Measurements from ENCODE around the gene MYOF. TPM values are rescaled to one million over a fixed set of nuclear protein-coding genes. Genes with fewer than 3 reads are reported as not detected.

The MYOF gene
- total RNA-seq, 2 donors from 2014 or later = 21.1 to 25.7 TPM

DNA sequence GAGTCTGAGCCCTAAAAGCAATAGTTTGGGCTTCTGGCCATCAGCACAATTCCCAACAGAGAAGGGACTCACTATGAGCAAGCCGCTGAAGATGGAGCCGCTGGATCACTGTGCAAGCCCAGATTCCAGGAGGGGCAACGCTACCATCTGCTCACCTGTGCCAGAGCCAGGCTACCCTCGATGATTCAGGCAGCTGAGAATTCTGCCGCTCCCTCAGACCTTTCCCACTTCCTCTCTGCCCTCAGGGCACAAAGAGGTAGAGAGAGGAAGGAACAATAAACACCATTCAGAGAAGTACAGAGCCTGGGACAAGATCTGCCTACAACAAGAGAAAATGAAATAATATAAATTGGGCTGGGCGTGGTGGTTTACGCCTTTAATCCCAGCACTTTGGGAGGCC lies 98.1 kb downstream of the MYOF start:
- no peaks in the 10 kb centered on the region for H3K9me3 ChIP-seq
- no peaks in the 10 kb centered on the region for H3K4me1 ChIP-seq
- 83 to 87% methylated on average over 7 of the region's 7 CpGs for WGBS, 2 donors
- H3K27me3 ChIP-seq = no peaks in the 10 kb centered on the region
- ATAC-seq = no peak
- H3K36me3 ChIP-seq (replicated peaks in 1 of 2; ENCODE audit: insufficient read depth in 1 of 2, low read depth in 2 of 2) = no peaks in the 10 kb centered on the region
- TF ChIP-seq POLR2A (IDR thresholded peaks at IDR 0.05) = no peak
- TF ChIP-seq, protein P1, sequence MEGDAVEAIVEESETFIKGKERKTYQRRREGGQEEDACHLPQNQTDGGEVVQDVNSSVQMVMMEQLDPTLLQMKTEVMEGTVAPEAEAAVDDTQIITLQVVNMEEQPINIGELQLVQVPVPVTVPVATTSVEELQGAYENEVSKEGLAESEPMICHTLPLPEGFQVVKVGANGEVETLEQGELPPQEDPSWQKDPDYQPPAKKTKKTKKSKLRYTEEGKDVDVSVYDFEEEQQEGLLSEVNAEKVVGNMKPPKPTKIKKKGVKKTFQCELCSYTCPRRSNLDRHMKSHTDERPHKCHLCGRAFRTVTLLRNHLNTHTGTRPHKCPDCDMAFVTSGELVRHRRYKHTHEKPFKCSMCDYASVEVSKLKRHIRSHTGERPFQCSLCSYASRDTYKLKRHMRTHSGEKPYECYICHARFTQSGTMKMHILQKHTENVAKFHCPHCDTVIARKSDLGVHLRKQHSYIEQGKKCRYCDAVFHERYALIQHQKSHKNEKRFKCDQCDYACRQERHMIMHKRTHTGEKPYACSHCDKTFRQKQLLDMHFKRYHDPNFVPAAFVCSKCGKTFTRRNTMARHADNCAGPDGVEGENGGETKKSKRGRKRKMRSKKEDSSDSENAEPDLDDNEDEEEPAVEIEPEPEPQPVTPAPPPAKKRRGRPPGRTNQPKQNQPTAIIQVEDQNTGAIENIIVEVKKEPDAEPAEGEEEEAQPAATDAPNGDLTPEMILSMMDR (IDR thresholded peaks at IDR 0.05) = no peak
- H3K4me3 ChIP-seq = no peak overlapping the region
- intact Hi-C loops (cut with DNase I) = loop anchor here (5.0 kb wide), 1 partner anchor 103 kb away; no protein-coding TSS in a partner anchor
- peak in 1 of 4 donors; percentile 4 for DNase-seq
- H3K27ac ChIP-seq = peak overlapping the region in 1 of 4 donors; percentile 5

DNA sequence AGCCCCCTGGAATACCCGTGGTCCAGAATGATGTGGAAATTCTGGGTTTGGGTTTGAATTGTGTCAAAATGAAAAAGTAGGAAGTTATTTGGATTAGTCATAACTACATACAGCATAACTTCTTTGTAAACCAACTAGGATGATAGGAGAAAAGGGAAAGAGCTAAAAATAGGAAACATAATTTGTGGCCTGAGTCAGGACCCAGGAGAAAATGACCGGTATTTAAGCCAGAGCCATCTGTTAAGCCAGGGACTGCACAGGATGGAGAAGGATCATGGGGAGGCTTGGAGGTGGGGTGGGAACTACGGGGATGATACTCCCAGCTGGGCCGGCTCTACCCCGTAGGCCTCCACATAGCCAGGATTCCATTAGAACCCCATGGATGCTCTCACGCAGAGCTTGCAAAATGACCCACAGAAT lies 98.6 kb downstream of the MYOF start:
- TF ChIP-seq, protein P1 (IDR thresholded peaks at IDR 0.05) = no peak
- no peak for TF ChIP-seq POLR2A (IDR thresholded peaks at IDR 0.05)
- ATAC-seq = peak; percentile 27
- Histone ChIP-seq H3K36me3 (replicated peaks in 1 of 2; ENCODE audit: insufficient read depth in 1 of 2, low read depth in 2 of 2) (no peaks in the 10 kb centered on the region), H3K4me3 (no peak overlapping the region), H3K4me1 (no peaks in the 10 kb centered on the region), H3K27ac (peak overlapping the region in 1 of 4 donors; percentile 5), H3K27me3 (no peaks in the 10 kb centered on the region), H3K9me3 (no peaks in the 10 kb centered on the region)
- intact Hi-C loops (cut with DNase I) = loop anchor here (5.0 kb wide), 1 partner anchor 104 kb away; no protein-coding TSS in a partner anchor
- peak in 1 of 4 donors; percentile 4 for DNase-seq
- 68 to 72% methylated on average over 6 of the region's 6 CpGs for WGBS, 2 donors

DNA sequence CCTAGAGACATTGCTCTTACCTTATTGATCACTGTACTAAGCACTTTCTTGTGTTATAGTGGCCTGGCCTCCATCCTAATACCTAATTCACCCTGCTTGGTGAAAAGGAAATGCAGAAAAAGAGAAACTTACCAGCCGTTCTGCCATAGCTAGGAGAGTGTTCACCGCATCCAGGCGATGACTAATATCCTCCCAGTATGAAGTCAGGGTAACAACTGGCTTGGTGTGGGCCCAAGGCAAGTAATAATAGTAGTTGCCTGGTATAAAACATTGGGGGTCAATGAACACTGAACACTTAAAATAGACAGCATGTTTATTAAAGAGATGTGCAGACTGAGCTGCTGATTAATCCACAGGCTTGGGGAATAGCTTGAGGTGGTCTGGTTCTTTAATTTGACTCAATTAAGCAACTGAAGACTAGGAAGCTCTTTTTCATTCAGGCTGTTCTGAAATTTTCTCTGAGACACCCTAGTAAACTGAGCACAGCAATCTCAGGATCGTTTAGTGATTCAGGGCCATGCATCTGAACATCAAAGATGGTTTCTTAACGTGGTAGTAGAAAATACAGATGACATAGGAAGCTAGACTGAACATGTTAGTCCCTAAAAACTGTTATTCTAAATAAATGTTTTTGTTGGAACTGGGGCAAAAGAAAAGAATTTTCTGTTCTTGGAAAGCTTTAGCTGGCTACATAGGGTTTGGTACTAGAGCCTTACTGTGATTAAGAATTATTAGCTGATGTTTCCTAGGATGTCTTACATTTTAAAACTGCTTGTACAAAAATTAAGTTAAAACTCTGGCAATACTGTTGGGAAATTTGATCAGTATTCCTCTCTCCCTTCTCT lies 102.2 kb downstream of the MYOF start:
- TF ChIP-seq, protein P1 (IDR thresholded peaks at IDR 0.05) = no peak
- no peak for TF ChIP-seq POLR2A (IDR thresholded peaks at IDR 0.05)
- intact Hi-C loops (cut with DNase I) = loop anchor here (5.0 kb wide), 1 partner anchor 107 kb away; no protein-coding TSS in a partner anchor
- ATAC-seq (no peak), DNase-seq (peak in 1 of 4 donors; percentile 4)
- Histone ChIP-seq H3K9me3 (no peaks in the 10 kb centered on the region), H3K36me3 (replicated peaks in 1 of 2; ENCODE audit: insufficient read depth in 1 of 2, low read depth in 2 of 2) (no peaks in the 10 kb centered on the region), H3K27ac (no peak overlapping the region), H3K4me1 (no peaks in the 10 kb centered on the region), H3K4me3 (no peak overlapping the region), H3K27me3 (no peaks in the 10 kb centered on the region)
- WGBS, 2 donors = 67 to 72% methylated on average over 5 of the region's 5 CpGs

DNA sequence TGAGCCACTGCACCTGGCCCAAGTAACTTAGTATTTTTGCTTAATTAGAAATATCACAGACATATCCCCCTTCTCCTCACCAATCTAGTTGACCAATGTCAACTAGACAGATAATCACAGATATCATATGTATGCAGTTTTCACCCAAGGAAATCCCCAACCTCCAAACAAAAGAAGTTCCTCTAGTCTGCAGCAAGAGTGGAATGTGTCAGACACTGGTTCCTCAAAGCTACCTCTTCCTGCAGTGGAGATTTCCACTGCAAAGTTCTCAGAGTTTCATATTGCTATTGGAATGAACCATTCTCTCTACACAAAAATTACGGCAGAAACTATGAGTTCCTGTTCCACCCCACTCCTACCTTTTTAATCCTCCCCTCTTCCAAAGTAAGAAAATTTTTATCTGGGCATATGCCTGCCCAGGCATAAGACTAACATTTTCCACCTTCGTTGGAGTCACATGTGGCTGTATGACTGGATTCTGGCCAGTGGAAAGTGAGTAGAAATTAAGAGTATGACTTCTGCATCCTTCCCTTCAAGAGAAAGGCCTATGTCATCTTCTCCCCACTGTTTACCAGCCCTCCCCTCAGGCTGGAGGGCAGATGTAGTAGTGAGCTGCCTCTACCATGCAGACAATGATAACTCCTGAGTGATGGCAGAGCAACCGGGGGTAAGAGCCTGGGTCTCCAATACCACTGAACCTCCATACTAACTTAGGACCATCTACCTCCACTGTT lies 103.0 kb downstream of the MYOF start:
- ATAC-seq (no peak), DNase-seq (no peak)
- Histone ChIP-seq H3K4me1 (no peaks in the 10 kb centered on the region), H3K27ac (no peak overlapping the region), H3K9me3 (no peaks in the 10 kb centered on the region), H3K4me3 (no peak overlapping the region), H3K27me3 (no peaks in the 10 kb centered on the region), H3K36me3 (replicated peaks in 1 of 2; ENCODE audit: insufficient read depth in 1 of 2, low read depth in 2 of 2) (no peaks in the 10 kb centered on the region)
- WGBS, 2 donors = 63 to 81% methylated on average over 3 of the region's 3 CpGs
- intact Hi-C loops (cut with DNase I) = no loop called here
- no peak for TF ChIP-seq POLR2A (IDR thresholded peaks at IDR 0.05)
- TF ChIP-seq, protein P1 (IDR thresholded peaks at IDR 0.05) = no peak
